IPS DF 6.9 (cell line): ENCODE data around the gene AMBN.

ENCODE experiments used
- DNase-seq: peaks from one replicate; pipeline ENCODE4 v3.0.0-alpha.2; 2013; ENCODE audit warnings: low read depth, low spot score
- H3K27ac ChIP-seq: one replicate; pipeline ENCODE4 v1.5.1; 2013; ENCODE audit warnings: low read length, control low read depth
- H3K27me3 ChIP-seq: 2 replicates; pipeline ENCODE4 v1.6.1; 2013; ENCODE audit warnings: mild to moderate bottlenecking, low read length; ENCODE audit not compliant: control insufficient read depth, insufficient read depth
- H3K36me3 ChIP-seq: 2 replicates; pipeline ENCODE4 v1.6.1; 2013; ENCODE audit warnings: low read length; ENCODE audit not compliant: control insufficient read depth, insufficient read depth
- H3K4me1 ChIP-seq: 2 replicates; pipeline ENCODE4 v1.6.1; 2013; ENCODE audit warnings: low read length; ENCODE audit not compliant: control insufficient read depth, insufficient read depth
- H3K4me3 ChIP-seq: 2 replicates; pipeline ENCODE4 v1.5.1; 2013; ENCODE audit warnings: mild to moderate bottlenecking, low read length
- H3K9me3 ChIP-seq: 2 replicates; pipeline ENCODE4 v1.6.1; 2013; ENCODE audit warnings: low read length, inconsistent platforms; ENCODE audit not compliant: control insufficient read depth, insufficient read depth
- WGBS: extraction: QIAGEN DNeasy Blood & Tissue Kit; methylation state at CpG from one replicate; pipeline ENCODE4 v1.1.7; 2013; ENCODE audit warnings: mixed read lengths, missing lambda C conversion rate; ENCODE audit not compliant: insufficient read length, insufficient coverage; 5-methylcytosine and 5-hydroxymethylcytosine counted together

AMBN gene

DNA sequence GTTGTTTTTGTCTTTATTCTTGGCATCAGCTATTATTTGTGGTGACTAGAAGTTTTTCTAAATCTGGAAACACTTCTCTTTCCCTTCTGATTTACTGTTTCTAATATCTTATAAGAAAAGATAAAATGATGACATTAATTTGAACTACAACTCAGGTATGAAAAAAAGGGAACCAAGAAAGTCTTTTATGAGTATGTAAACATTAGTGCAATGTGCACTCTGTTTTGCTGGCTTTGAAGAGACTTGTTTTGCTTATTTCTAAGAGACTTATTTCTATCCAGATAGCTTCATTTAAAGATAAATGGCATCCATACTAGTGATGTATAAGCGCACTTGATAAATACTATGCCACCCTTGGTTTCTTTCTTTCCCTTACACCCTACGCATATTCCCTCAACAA is 10.1 kb upstream of the AMBN start:
- no peak overlapping the region for H3K4me3 ChIP-seq
- no peaks in the 10 kb centered on the region for H3K4me1 ChIP-seq
- DNase-seq = no peak
- H3K27me3 ChIP-seq = no peaks in the 10 kb centered on the region
- no peaks in the 10 kb centered on the region for H3K9me3 ChIP-seq
- no peak overlapping the region for H3K27ac ChIP-seq
- WGBS = 100% methylated on average over 1 of the region's 2 CpGs
- H3K36me3 ChIP-seq = no peaks in the 10 kb centered on the region

DNA sequence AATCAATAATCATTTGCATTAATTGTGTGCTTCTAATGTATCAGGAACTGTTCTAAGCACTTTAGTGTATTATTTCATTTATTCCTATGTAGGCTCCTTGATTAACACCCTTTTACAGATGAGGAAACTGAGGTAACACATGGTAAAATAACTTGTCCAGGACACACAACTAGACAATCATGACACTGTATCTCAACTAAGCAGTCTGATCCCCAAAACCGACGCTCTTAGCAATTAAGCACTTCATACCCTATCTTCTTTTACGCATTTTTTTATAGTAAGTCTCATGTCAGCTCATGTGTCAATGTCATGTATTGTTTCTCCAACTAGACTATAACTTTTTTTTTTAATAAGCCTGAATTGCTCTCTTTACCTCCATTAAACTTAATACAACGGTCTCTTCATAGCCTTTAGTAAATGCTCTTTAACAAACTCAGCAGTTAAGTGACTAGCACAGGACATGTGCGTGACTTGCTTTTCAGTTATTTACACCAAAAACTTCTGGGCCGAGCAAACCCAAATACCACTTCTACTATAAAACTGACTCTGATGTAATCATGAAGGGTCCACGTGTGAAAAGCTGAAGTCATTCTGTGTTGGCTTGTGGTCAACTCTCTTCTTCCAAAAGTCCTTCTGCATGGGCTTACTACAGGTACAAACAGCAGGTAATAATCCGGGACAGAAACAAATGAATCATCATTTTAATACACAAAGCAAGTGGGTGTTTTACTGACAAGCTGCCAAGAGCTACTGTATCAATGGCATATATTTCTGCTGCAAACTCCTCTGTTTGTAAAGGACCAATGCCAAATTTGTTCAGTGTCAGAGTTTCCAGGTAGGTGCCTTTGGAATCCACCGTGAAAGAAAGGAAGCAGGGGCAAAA is 7.9 kb upstream of the AMBN start:
- H3K4me3 ChIP-seq = no peak overlapping the region
- no peak overlapping the region for H3K27ac ChIP-seq
- H3K9me3 ChIP-seq = no peaks in the 10 kb centered on the region
- no peaks in the 10 kb centered on the region for H3K36me3 ChIP-seq
- no peak for DNase-seq
- H3K27me3 ChIP-seq = no peaks in the 10 kb centered on the region
- H3K4me1 ChIP-seq = no peaks in the 10 kb centered on the region
- 100% methylated on average over 2 of the region's 9 CpGs for WGBS

DNA sequence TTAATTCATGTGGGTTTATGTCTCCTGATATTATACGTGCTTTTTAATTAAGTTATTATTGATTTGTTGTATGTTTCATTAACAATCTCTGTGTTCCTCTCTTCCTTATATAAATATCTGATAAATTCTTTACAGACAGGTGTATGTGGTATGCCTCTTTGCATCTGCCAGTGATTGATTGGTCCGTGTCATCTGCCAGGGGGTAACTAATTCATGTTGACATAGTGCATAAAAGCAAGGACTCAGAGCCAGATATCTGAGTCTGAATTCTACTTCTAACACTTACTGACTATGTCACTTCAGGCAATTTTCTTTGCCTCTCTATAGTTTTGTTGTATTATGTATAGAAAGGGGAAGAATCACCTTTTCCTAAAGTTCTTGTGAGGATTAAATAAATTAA is 5.2 kb upstream of the AMBN start:
- no peaks in the 10 kb centered on the region for H3K27me3 ChIP-seq
- H3K27ac ChIP-seq = no peak overlapping the region
- no CpG with 5 or more reads among the region's 2 CpGs for WGBS
- H3K4me3 ChIP-seq = no peak overlapping the region
- no peaks in the 10 kb centered on the region for H3K4me1 ChIP-seq
- no peaks in the 10 kb centered on the region for H3K9me3 ChIP-seq
- no peaks in the 10 kb centered on the region for H3K36me3 ChIP-seq
- no peak for DNase-seq

DNA sequence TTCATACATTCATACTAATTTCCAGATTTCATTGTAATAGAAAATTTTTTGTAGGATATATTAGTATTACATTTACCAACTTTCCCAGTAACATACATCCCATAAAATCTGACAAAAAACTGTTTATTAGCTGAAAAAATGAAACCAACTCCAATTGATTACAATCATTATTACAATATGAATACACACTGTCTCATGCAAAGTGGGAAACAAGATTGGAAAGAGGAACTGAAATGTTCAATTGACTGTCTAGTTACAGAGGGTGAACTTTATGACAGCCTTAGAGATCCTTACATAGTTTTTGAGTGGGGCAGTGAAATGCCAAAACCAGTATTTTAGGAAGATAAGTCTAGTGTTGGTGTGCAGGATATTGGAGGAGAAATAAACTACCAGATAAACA is 2.3 kb upstream of the AMBN start:
- Histone ChIP-seq H3K9me3 (no peaks in the 10 kb centered on the region), H3K4me3 (no peak overlapping the region), H3K27ac (no peak overlapping the region), H3K36me3 (no peaks in the 10 kb centered on the region), H3K4me1 (no peaks in the 10 kb centered on the region), H3K27me3 (no peaks in the 10 kb centered on the region)
- no peak for DNase-seq

DNA sequence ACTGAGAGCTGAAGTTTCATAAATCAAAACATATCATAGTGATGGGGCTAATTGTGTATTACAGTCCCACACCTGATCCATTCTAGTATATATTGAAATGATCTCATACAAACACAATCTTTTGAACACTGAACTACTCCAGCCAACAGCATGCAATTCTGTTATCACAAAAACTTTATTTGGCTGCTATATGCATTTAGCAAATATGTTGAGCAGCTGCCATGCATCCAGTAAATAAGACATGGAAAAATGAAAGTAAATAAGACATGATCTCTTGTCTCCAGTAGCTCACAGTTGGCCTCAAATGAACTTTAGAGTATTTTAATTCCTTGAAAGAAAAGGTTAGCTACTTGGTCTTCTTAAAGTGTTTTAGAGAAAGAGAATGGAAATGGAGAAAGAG is 2.1 kb downstream of the AMBN start:
- Histone ChIP-seq H3K36me3 (no peaks in the 10 kb centered on the region), H3K9me3 (no peaks in the 10 kb centered on the region), H3K4me3 (no peak overlapping the region), H3K27me3 (no peaks in the 10 kb centered on the region), H3K27ac (no peak overlapping the region), H3K4me1 (no peaks in the 10 kb centered on the region)
- DNase-seq = no peak

DNA sequence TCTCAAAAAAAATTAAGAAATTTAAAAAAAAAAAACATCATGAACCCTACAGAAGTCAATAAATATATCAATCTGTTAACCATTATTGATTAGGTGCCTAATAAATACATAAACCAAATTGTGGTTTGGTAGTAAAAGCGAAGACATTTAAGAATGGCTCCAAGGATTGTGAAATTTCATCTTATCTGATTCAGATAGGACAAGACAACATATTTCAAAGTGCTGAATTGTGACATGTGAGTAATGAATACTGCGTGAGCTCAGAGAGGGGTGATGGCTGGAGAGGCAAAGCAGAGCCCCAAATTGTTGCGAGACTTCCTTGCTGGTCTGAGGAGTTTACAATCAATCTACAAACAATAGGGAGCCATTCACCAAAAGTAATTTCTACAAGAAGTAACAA is 8.2 kb downstream of the AMBN start:
- no peak for DNase-seq
- Histone ChIP-seq H3K27ac (no peak overlapping the region), H3K4me1 (no peaks in the 10 kb centered on the region), H3K27me3 (no peaks in the 10 kb centered on the region), H3K36me3 (no peaks in the 10 kb centered on the region), H3K9me3 (no peaks in the 10 kb centered on the region), H3K4me3 (no peak overlapping the region)
- WGBS = no CpG with 5 or more reads among the region's 3 CpGs

DNA sequence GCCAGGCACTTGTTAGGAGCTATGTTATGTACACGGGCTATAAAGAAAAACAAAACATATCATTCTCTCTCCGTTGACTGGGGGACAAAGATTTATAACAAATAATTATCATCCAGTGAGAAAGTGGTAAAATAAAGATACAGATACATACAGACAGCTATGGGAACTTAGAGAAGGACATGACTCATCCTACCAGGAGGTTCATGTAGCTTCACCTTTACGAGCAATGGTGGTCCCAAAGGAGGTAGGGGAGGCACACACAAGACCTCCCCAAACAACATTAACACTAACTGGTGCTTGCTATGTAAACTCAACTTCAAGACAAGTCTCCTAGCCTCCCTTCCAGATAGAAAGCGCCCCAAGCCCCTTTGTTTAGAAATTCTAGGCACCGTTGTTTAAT is 8.9 kb downstream of the AMBN start:
- Histone ChIP-seq H3K27me3 (no peaks in the 10 kb centered on the region), H3K4me1 (no peaks in the 10 kb centered on the region), H3K9me3 (no peaks in the 10 kb centered on the region), H3K4me3 (no peak overlapping the region), H3K36me3 (no peaks in the 10 kb centered on the region), H3K27ac (no peak overlapping the region)
- no peak for DNase-seq
- WGBS = no CpG with 5 or more reads among the region's 5 CpGs

DNA sequence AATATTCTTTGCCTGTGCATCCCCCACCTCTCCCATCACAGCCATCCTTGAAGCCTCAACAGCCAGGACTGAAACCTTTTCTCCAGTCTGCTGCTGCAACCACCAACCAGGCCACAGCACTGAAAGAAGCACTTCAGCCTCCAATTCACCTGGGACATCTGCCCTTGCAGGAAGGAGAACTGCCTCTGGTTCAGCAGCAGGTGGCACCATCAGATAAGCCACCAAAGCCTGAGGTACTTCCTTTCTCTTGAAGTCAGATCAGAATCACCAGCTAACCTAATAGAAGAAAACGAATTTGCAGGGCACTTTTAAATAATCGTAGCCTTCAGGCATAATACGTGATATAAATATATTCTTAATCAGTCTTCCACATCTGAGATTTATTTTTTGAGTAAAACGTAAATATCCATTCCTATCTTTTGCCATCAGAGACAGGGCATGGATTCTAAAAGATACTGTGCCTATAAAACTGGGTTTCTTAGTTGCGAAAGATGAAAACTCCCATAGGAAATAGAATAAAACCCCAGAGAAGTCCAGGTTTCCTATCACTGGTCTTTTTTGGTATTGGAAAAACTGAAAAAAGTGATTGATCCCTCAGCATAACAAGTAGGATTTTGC is 9.5 kb downstream of the AMBN start:
- Histone ChIP-seq H3K36me3 (no peaks in the 10 kb centered on the region), H3K4me1 (no peaks in the 10 kb centered on the region), H3K27ac (no peak overlapping the region), H3K4me3 (no peak overlapping the region), H3K9me3 (no peaks in the 10 kb centered on the region), H3K27me3 (no peaks in the 10 kb centered on the region)
- no CpG with 5 or more reads among the region's 5 CpGs for WGBS
- peak; percentile 70 for DNase-seq

DNA sequence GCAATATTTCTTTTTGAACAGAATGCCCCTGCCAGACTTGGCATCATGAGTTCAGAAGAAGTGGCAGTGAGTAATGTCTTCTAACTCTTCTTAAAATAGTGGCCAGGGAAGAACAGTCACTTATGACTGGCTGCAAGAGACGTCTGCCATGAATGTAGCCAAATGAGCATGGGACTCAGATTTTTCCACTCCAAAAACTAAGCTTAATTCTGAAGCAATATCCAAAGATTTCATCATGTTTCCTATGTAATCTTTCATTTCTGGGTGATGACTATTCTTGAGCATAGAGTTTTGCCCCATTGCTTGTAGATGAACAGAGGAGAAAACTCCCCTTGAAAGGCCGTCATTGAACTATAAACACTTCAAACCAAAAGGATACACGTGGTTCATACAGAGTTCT is 11.8 kb downstream of the AMBN start:
- WGBS = no CpG with 5 or more reads among the region's 3 CpGs
- no peak for DNase-seq
- Histone ChIP-seq H3K27me3 (no peaks in the 10 kb centered on the region), H3K4me1 (no peaks in the 10 kb centered on the region), H3K4me3 (no peak overlapping the region), H3K36me3 (no peaks in the 10 kb centered on the region), H3K27ac (no peak overlapping the region), H3K9me3 (no peaks in the 10 kb centered on the region)

DNA sequence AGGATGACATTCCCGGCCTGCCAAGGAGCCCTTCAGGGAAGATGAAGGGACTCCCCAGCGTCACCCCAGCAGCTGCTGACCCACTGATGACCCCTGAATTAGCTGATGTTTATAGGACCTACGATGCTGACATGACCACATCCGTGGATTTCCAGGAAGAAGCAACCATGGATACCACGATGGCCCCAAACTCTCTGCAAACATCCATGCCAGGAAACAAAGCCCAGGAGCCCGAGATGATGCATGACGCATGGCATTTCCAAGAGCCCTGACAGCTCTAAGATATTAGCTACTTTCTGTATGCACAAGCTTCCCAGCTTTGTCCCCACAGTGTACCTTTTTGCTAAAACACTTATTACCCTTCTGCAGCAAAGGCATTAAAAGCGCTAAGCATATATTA is 14.4 kb downstream of the AMBN start:
- no peak overlapping the region for H3K4me3 ChIP-seq
- no peaks in the 10 kb centered on the region for H3K27me3 ChIP-seq
- DNase-seq = no peak
- no peak overlapping the region for H3K27ac ChIP-seq
- no CpG with 5 or more reads among the region's 8 CpGs for WGBS
- no peaks in the 10 kb centered on the region for H3K9me3 ChIP-seq
- H3K36me3 ChIP-seq = no peaks in the 10 kb centered on the region
- no peaks in the 10 kb centered on the region for H3K4me1 ChIP-seq

DNA sequence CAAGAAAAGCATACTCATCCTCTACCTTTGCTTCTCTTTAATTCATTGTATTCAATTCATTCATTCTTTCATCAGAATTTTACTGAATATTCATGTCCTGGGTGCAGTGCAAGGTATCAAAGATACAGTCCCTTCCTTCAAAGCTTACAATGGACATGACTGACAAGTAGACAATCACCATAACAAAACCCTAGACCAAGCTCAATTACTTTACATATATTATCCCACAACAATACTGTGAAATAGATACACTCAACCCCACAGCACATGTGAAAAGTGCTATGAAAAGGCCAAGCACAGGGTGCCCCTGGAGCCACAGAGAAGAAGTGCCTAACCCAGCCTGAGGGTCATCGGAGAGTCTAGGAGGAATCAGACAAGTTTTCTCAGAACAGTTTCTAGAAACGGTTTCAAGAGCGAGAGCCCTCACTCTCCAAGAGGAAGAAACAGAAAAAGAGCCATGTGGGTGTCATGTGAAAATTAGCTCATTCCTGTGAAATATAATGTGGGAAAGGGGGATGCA is 15.3 kb downstream of the AMBN start:
- no peaks in the 10 kb centered on the region for H3K36me3 ChIP-seq
- no peaks in the 10 kb centered on the region for H3K4me1 ChIP-seq
- H3K27me3 ChIP-seq = no peaks in the 10 kb centered on the region
- no peaks in the 10 kb centered on the region for H3K9me3 ChIP-seq
- WGBS = no CpG with 5 or more reads among the region's 3 CpGs
- no peak overlapping the region for H3K4me3 ChIP-seq
- no peak for DNase-seq
- no peak overlapping the region for H3K27ac ChIP-seq
